GM20000 (cell line): ENCODE results near the gene CMSS1.
"Not testable (repeated sequence)": the region's sequence is repeated elsewhere in the genome, so short reads cannot be mapped to it uniquely, and the experiment has no call there.

Source experiments
- DNase-seq: peaks from one replicate; pipeline ENCODE4 v3.0.0; 2012; ENCODE audit warnings: low spot score
- CTCF ChIP-seq: IDR thresholded peaks from 2 replicates; pipeline ENCODE4 v1.5.1; 2012; ENCODE audit warnings: mild to moderate bottlenecking, control low read depth; ENCODE audit errors: extremely low read depth, missing control alignments

Gene CMSS1

GRCh38 chr3:100047455-100048141, 229.9 kb downstream of the CMSS1 start:
- TF ChIP-seq CTCF: no peak
- peak; percentile 45 for DNase-seq

GRCh38 chr3:100048248-100048647, 230.6 kb downstream of the CMSS1 start:
- TF ChIP-seq CTCF: no peak
- no peak for DNase-seq

- DNase-seq: not testable (repeated sequence)
Measured at GRCh38 chr3:100051513-100051912, 233.9 kb downstream of the CMSS1 start.

- no peak for TF ChIP-seq CTCF
Measured at GRCh38 chr3:100053951-100054620, 236.4 kb downstream of the CMSS1 start.

GRCh38 chr3:100057716-100058575, 240.3 kb downstream of the CMSS1 start:
- no peak for TF ChIP-seq CTCF
- no peak for DNase-seq

More at GRCh38 chr3:100053951-100054620, 236.4 kb downstream of the CMSS1 start:
- no peak for DNase-seq

- no peak for DNase-seq
- no peak for TF ChIP-seq CTCF
Measured at GRCh38 chr3:100059472-100059871, 241.8 kb downstream of the CMSS1 start.

- no peak for TF ChIP-seq CTCF
- no peak for DNase-seq
Measured at GRCh38 chr3:100060685-100061484, 243.2 kb downstream of the CMSS1 start.
